Measurements from ENCODE around the gene RBM33. TPM values are rescaled to one million over a fixed set of nuclear protein-coding genes. Genes with fewer than 3 reads are reported as not detected.
A peak's percentile ranks its signal among the peaks of the same experiment; 100 is the strongest.
"Not testable (repeated sequence)": the region's sequence is repeated elsewhere in the genome, so short reads cannot be mapped to it uniquely, and the experiment has no call there.

RBM33 gene
- total and polyA plus RNA-seq, 10 donors, result 9.7 to 109 (median 90.0) TPM

- 86 to 95% (median 92%) methylated on average over 5 to 16 of the region's 16 CpGs for WGBS, 5 donors
- Histone ChIP-seq H3K4me1 (peaks cover 0 to 14% (median 6%) of the 10 kb centered on the region in 6 donors), H3K36me3 (no peaks in the 10 kb centered on the region), H3K27ac (no peak overlapping the region), H3K27me3 (replicated peaks in 1 of 7) (peaks cover 0 to 93% (median 38%) of the 10 kb centered on the region in 7 donors), H3K9me3 (peaks cover 0 to 8% (median 0%) of the 10 kb centered on the region in 8 donors), H3K4me3 (no peak overlapping the region)
- DNase-seq, result peak; percentile 59
- TF ChIP-seq, protein P1, sequence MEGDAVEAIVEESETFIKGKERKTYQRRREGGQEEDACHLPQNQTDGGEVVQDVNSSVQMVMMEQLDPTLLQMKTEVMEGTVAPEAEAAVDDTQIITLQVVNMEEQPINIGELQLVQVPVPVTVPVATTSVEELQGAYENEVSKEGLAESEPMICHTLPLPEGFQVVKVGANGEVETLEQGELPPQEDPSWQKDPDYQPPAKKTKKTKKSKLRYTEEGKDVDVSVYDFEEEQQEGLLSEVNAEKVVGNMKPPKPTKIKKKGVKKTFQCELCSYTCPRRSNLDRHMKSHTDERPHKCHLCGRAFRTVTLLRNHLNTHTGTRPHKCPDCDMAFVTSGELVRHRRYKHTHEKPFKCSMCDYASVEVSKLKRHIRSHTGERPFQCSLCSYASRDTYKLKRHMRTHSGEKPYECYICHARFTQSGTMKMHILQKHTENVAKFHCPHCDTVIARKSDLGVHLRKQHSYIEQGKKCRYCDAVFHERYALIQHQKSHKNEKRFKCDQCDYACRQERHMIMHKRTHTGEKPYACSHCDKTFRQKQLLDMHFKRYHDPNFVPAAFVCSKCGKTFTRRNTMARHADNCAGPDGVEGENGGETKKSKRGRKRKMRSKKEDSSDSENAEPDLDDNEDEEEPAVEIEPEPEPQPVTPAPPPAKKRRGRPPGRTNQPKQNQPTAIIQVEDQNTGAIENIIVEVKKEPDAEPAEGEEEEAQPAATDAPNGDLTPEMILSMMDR (IDR thresholded peaks at IDR 0.05 in 8 of 11, conservative IDR thresholded peaks at IDR 0.05 in 3 of 11), result no peak
- intact Hi-C loops (cut with DNase I; ENCODE audit: low total_unique reads), result loop anchor here (10.0 kb wide), 1 partner anchor 658 kb away; no protein-coding TSS in a partner anchor
Observed at GRCh38 chr7:155816996-155817395, 172.5 kb downstream of the RBM33 start.

DNA sequence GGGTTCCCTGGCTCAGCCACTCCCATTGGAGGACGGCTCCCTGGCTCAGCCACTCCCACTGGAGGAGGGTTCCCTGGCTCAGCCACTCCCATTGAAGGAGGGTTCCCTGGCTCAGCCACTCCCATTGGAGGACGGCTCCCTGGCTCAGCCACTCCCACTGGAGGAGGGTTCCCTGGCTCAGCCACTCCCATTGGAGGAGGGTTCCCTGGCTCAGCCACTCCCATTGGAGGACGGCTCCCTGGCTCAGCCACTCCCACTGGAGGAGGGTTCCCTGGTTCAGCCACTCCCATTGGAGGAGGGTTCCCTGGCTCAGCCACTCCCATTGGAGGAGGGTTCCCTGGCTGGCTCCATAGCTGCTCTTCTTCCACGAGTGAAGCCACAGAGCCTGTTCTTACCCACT is 173.1 kb downstream of the RBM33 start:
- H3K4me3 ChIP-seq, H3K27ac ChIP-seq, H3K9me3 ChIP-seq, H3K36me3 ChIP-seq, H3K4me1 ChIP-seq, DNase-seq: not testable (repeated sequence)
- H3K27me3 ChIP-seq (replicated peaks in 1 of 7), result peaks cover 0 to 93% (median 33%) of the 10 kb centered on the region in 7 donors
- intact Hi-C loops (cut with DNase I; ENCODE audit: low total_unique reads), result loop anchor here (10.0 kb wide), 1 partner anchor 657 kb away; no protein-coding TSS in a partner anchor
- 42 to 80% (median 68%) methylated on average over 1 to 4 of the region's 4 CpGs for WGBS, 5 donors

GRCh38 chr7:155818154-155818819 is 173.8 kb downstream of the RBM33 start:
- peak; percentile 75 for DNase-seq
- Histone ChIP-seq H3K4me3 (no peak overlapping the region), H3K9me3 (peaks cover 0 to 8% (median 0%) of the 10 kb centered on the region in 8 donors), H3K27ac (no peak overlapping the region), H3K36me3 (no peaks in the 10 kb centered on the region), H3K4me1 (peaks cover 0 to 8% (median 2%) of the 10 kb centered on the region in 6 donors), H3K27me3 (replicated peaks in 1 of 7) (peaks cover 0 to 93% (median 25%) of the 10 kb centered on the region in 7 donors)
- intact Hi-C loops (cut with DNase I; ENCODE audit: low total_unique reads), result loop anchor here (10.0 kb wide), 1 partner anchor 657 kb away; no protein-coding TSS in a partner anchor
- WGBS, 5 donors, result 72 to 77% (median 74%) methylated on average over 16 to 21 of the region's 21 CpGs
- TF ChIP-seq POLR2A (IDR thresholded peaks at IDR 0.05) (no peak), POLR2AphosphoS5 (IDR thresholded peaks at IDR 0.05) (no peak)
- TF ChIP-seq, protein P1 (IDR thresholded peaks at IDR 0.05 in 8 of 11, conservative IDR thresholded peaks at IDR 0.05 in 3 of 11), result no peak

- DNase-seq, result no peak
- Histone ChIP-seq H3K27me3 (replicated peaks in 1 of 7) (peaks cover 0 to 93% (median 20%) of the 10 kb centered on the region in 7 donors), H3K27ac (no peak overlapping the region), H3K9me3 (peaks cover 0 to 8% (median 0%) of the 10 kb centered on the region in 8 donors), H3K4me1 (peaks cover 0 to 8% (median 2%) of the 10 kb centered on the region in 6 donors), H3K36me3 (no peaks in the 10 kb centered on the region), H3K4me3 (no peak overlapping the region)
- TF ChIP-seq, protein P1 (IDR thresholded peaks at IDR 0.05 in 8 of 11, conservative IDR thresholded peaks at IDR 0.05 in 3 of 11), result no peak
- TF ChIP-seq POLR2AphosphoS5 (IDR thresholded peaks at IDR 0.05) (no peak), POLR2A (IDR thresholded peaks at IDR 0.05) (no peak)
- WGBS, 5 donors, result 68 to 85% (median 79%) methylated on average over 6 of the region's 6 CpGs
- intact Hi-C loops (cut with DNase I; ENCODE audit: low total_unique reads), result loop anchor here (10.0 kb wide), 1 partner anchor 656 kb away; no protein-coding TSS in a partner anchor
Observed at GRCh38 chr7:155818820-155819168, 174.3 kb downstream of the RBM33 start.
